ENCODE measurements around the gene FNDC11.
"Not testable (repeated sequence)": the region's sequence is repeated elsewhere in the genome, so short reads cannot be mapped to it uniquely, and the experiment has no call there.

FNDC11 gene

GRCh38 chr20:63596423-63596822, 42.5 kb downstream of the FNDC11 start:
- no peak for DNase-seq (ENCODE audit: low read depth in 2 of 2, low spot score in 1 of 2)

GRCh38 chr20:63597651-63598478, 43.9 kb downstream of the FNDC11 start:
- no peak for DNase-seq (ENCODE audit: low read depth in 2 of 2, low spot score in 1 of 2)

GRCh38 chr20:63598479-63599395, 44.8 kb downstream of the FNDC11 start:
- DNase-seq (ENCODE audit: low read depth in 2 of 2, low spot score in 1 of 2) = no peak

GRCh38 chr20:63599396-63600050, 45.6 kb downstream of the FNDC11 start:
- no peak for DNase-seq (ENCODE audit: low read depth in 2 of 2, low spot score in 1 of 2)

GRCh38 chr20:63601679-63602078, 47.7 kb downstream of the FNDC11 start:
- not testable (repeated sequence) for DNase-seq (ENCODE audit: low read depth in 2 of 2, low spot score in 1 of 2)

GRCh38 chr20:63602321-63602720, 48.4 kb downstream of the FNDC11 start:
- DNase-seq (ENCODE audit: low read depth in 2 of 2, low spot score in 1 of 2) = no peak

Measured in stimulated activated CD8-positive, alpha-beta memory T cell treated with anti-CD3 and anti-CD28 coated beads, Interleukin-4, amount 100 ng/mL, for 4 hours (primary cell).